Mesenchymal stem cell (in vitro differentiated cells and primary cell): ENCODE results near the gene SMIM38.

Experiments used
- DNase-seq: peaks from one replicate; pipeline ENCODE4 v3.0.0-alpha.2; 2013
- H2AFZ ChIP-seq: one replicate; pipeline ENCODE4 v1.6.1; 2013; ENCODE audit warnings: low read depth, mild to moderate bottlenecking, control low read depth, inconsistent platforms, low read length, moderate library complexity
- H2AK5ac ChIP-seq: 2 replicates; pipeline ENCODE4 v1.6.1; 2013; ENCODE audit warnings: low read length, moderate library complexity, mild to moderate bottlenecking, inconsistent platforms; ENCODE audit not compliant: severe bottlenecking
- H2BK120ac ChIP-seq: one replicate; pipeline ENCODE4 v1.6.1; 2013; ENCODE audit warnings: low read depth, mild to moderate bottlenecking, inconsistent platforms, low read length, moderate library complexity
- H2BK12ac ChIP-seq, 2 experiments: one replicate each; pipeline ENCODE4 v1.6.1; 2013; ENCODE audit warnings: inconsistent platforms in 2 of 2, low read length in 2 of 2, mild to moderate bottlenecking in 2 of 2, moderate library complexity in 2 of 2, control low read depth in 1 of 2
- H2BK15ac ChIP-seq: one replicate; pipeline ENCODE4 v1.6.1; 2013; ENCODE audit warnings: mild to moderate bottlenecking, low read depth, inconsistent platforms; ENCODE audit not compliant: poor library complexity, severe bottlenecking
- H2BK5ac ChIP-seq: 2 replicates; pipeline ENCODE4 v1.6.1; 2013; ENCODE audit warnings: low read depth, mild to moderate bottlenecking, low read length, control low read depth, inconsistent platforms; ENCODE audit not compliant: poor library complexity, severe bottlenecking
- H3K14ac ChIP-seq, 2 experiments: one replicate each; pipeline ENCODE4 v1.6.1; 2013; ENCODE audit warnings: inconsistent platforms in 2 of 2, low read length in 2 of 2, control low read depth in 1 of 2, mild to moderate bottlenecking in 1 of 2, moderate library complexity in 1 of 2
- H3K18ac ChIP-seq, 2 experiments: one replicate each; pipeline ENCODE4 v1.6.1; 2013; ENCODE audit warnings: inconsistent platforms in 2 of 2, low read length in 2 of 2, control low read depth in 1 of 2, low read depth in 1 of 2, mild to moderate bottlenecking in 1 of 2
- H3K23ac ChIP-seq, 2 experiments: one replicate each; pipeline ENCODE4 v1.6.1; 2013; ENCODE audit warnings: inconsistent platforms in 2 of 2, low read length in 2 of 2, mild to moderate bottlenecking in 2 of 2, moderate library complexity in 2 of 2, control low read depth in 1 of 2
- H3K27ac ChIP-seq: 2 replicates; pipeline ENCODE4 v1.5.1; 2013; ENCODE audit warnings: mild to moderate bottlenecking, moderate library complexity, low read length, control low read depth, inconsistent platforms; ENCODE audit not compliant: poor library complexity, severe bottlenecking
- H3K27me3 ChIP-seq, 2 experiments: 2 replicates each; pipeline versions ENCODE4 v1.6.1 to v1.7.0; 2013; ENCODE audit warnings: low read length in 2 of 2, mild to moderate bottlenecking in 2 of 2, moderate library complexity in 2 of 2, control low read depth in 1 of 2, inconsistent platforms in 1 of 2; ENCODE audit not compliant: control insufficient read depth in 1 of 2, insufficient read depth in 1 of 2
- H3K36me3 ChIP-seq, 2 experiments: 2 replicates each; pipeline versions ENCODE4 v1.6.1 to v1.7.0; 2013; ENCODE audit warnings: low read length in 2 of 2, control low read depth in 1 of 2, inconsistent platforms in 1 of 2, low read depth in 1 of 2, mild to moderate bottlenecking in 1 of 2; ENCODE audit not compliant: insufficient read depth in 2 of 2, control insufficient read depth in 1 of 2
- H3K4ac ChIP-seq, 2 experiments: one replicate each; pipeline ENCODE4 v1.6.1; 2013; ENCODE audit warnings: inconsistent platforms in 2 of 2, low read length in 2 of 2, mild to moderate bottlenecking in 2 of 2, moderate library complexity in 2 of 2, control low read depth in 1 of 2, low read depth in 1 of 2
- H3K4me1 ChIP-seq: 2 replicates; pipeline ENCODE4 v1.6.1; 2013; ENCODE audit warnings: low read depth, low read length, control low read depth; ENCODE audit not compliant: control insufficient read depth, insufficient read depth
- H3K4me2 ChIP-seq: 2 replicates; pipeline ENCODE4 v1.6.1; 2013; ENCODE audit warnings: low read length, mild to moderate bottlenecking, inconsistent platforms; ENCODE audit not compliant: poor library complexity, severe bottlenecking
- H3K4me3 ChIP-seq, 2 experiments: 2 replicates each; pipeline versions ENCODE4 v1.5.1 to v1.7.0; 2013; ENCODE audit warnings: low read length in 2 of 2, mild to moderate bottlenecking in 2 of 2, control low read depth in 1 of 2, low read depth in 1 of 2; ENCODE audit not compliant: insufficient read depth in 1 of 2
- H3K79me1 ChIP-seq: replicated peaks from 2 replicates; pipeline ENCODE4 v1.6.1; 2013; ENCODE audit warnings: mild to moderate bottlenecking, control low read depth, low read length, inconsistent platforms; ENCODE audit not compliant: poor library complexity, severe bottlenecking
- H3K9ac ChIP-seq: 2 replicates; pipeline ENCODE4 v1.7.0; 2013; ENCODE audit warnings: mild to moderate bottlenecking, low read length, moderate library complexity
- H3K9me3 ChIP-seq: 2 replicates; pipeline ENCODE4 v1.7.0; 2013; ENCODE audit warnings: mild to moderate bottlenecking, low read length; ENCODE audit not compliant: control insufficient read depth
- H4K8ac ChIP-seq: one replicate; pipeline ENCODE4 v1.6.1; 2013; ENCODE audit warnings: inconsistent platforms, mild to moderate bottlenecking, low read length, moderate library complexity
- H4K91ac ChIP-seq: one replicate; pipeline ENCODE4 v1.6.1; 2013; ENCODE audit warnings: mild to moderate bottlenecking, low read length, inconsistent platforms
- WGBS: methylation state at CpG from one replicate; pipeline ENCODE4 v1.1.7; 2013; ENCODE audit warnings: mixed read lengths; 5-methylcytosine and 5-hydroxymethylcytosine counted together

SMIM38 gene

GRCh38 chr11:69160296-69161116, 4.8 kb downstream of the SMIM38 start:
- Histone ChIP-seq H2BK5ac (no peak overlapping the region), H2BK12ac (no peak overlapping the region)
- no peak for DNase-seq

DNA sequence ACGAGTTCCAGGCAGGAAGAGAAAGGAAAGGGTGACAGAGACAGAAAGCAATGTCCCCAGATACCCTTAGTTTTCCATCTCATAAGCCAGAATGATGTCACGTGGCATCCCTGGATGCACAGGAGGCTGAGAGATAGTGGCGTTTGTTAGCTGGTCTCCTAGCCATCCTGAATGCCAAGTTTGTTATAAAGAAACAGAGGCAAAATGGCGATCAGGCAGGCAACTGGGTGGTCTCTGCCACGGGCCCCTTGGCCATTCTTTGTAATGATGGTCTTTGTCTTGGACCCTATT, 5.3 kb downstream of the SMIM38 start:
- no peaks in the 10 kb centered on the region for H3K79me1 ChIP-seq
- H3K27ac ChIP-seq: no peak overlapping the region
- H3K4ac ChIP-seq: no peak overlapping the region
- H2BK120ac ChIP-seq: no peak overlapping the region
- no peak overlapping the region for H3K18ac ChIP-seq
- H2BK15ac ChIP-seq: no peak overlapping the region
- H4K8ac ChIP-seq: no peak overlapping the region
- no peak overlapping the region for H3K4me3 ChIP-seq
- H2BK5ac ChIP-seq: no peak overlapping the region
- no peak overlapping the region for H2BK12ac ChIP-seq
- no peak overlapping the region for H3K14ac ChIP-seq
- peaks cover 16 to 39% of the 10 kb centered on the region in 2 experiments for H3K27me3 ChIP-seq
- H4K91ac ChIP-seq: no peak overlapping the region
- H3K9me3 ChIP-seq: peaks cover 19% of the 10 kb centered on the region
- no peak overlapping the region for H3K4me2 ChIP-seq
- no peaks in the 10 kb centered on the region for H3K36me3 ChIP-seq
- no peak overlapping the region for H3K9ac ChIP-seq
- H3K23ac ChIP-seq: no peak overlapping the region
- 81% methylated on average over 5 of the region's 5 CpGs for WGBS
- no peak overlapping the region for H2AFZ ChIP-seq
- no peak for DNase-seq
- no peak overlapping the region for H2AK5ac ChIP-seq
- H3K4me1 ChIP-seq: peaks cover 2% of the 10 kb centered on the region

More at GRCh38 chr11:69160296-69161116, 4.8 kb downstream of the SMIM38 start:
- Histone ChIP-seq H4K8ac (no peak overlapping the region), H3K9ac (no peak overlapping the region), H3K9me3 (peaks cover 19% of the 10 kb centered on the region), H2BK120ac (no peak overlapping the region), H4K91ac (no peak overlapping the region), H3K4me2 (no peak overlapping the region), H3K27me3 (peaks cover 20 to 44% of the 10 kb centered on the region in 2 experiments), H3K36me3 (no peaks in the 10 kb centered on the region), H3K27ac (no peak overlapping the region), H3K23ac (no peak overlapping the region), H3K4ac (no peak overlapping the region), H3K18ac (no peak overlapping the region), H2AFZ (no peak overlapping the region), H2BK15ac (no peak overlapping the region), H3K4me3 (no peak overlapping the region), H3K4me1 (no peaks in the 10 kb centered on the region), H3K79me1 (no peaks in the 10 kb centered on the region), H2AK5ac (no peak overlapping the region), H3K14ac (no peak overlapping the region)
- WGBS: 89% methylated on average over 14 of the region's 15 CpGs

DNA sequence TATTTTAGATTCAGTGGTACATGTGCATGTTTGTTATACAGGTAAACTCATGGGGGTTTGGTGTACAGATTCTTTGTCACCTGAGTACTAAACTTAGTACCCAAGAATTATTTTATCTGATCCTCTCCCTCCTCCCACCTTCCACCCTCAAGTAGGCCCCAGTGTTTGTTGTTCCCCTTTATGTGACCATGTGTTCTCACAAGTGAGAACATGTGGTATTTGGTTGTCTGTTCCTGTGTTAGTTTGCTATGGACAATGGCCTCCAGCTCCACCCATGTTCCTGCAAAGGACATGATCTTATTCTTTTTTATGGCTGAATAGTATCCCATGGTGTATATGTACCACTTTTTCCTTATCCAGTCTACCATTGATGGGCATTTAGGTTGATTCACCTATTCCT, 6.8 kb downstream of the SMIM38 start:
- Histone ChIP-seq H2BK12ac (no peak overlapping the region), H2BK15ac (no peak overlapping the region), H3K4me3 (no peak overlapping the region), H3K79me1 (no peaks in the 10 kb centered on the region), H3K27ac (no peak overlapping the region), H3K18ac (no peak overlapping the region), H2BK5ac (no peak overlapping the region), H3K23ac (no peak overlapping the region), H2AFZ (no peak overlapping the region), H3K9ac (no peak overlapping the region), H2BK120ac (no peak overlapping the region), H3K27me3 (peaks cover 8 to 36% of the 10 kb centered on the region in 2 experiments), H3K9me3 (peaks cover 19% of the 10 kb centered on the region), H3K14ac (no peak overlapping the region), H4K8ac (no peak overlapping the region), H2AK5ac (no peak overlapping the region), H3K4me1 (peaks cover 14% of the 10 kb centered on the region), H3K4me2 (no peak overlapping the region), H3K36me3 (no peaks in the 10 kb centered on the region), H4K91ac (no peak overlapping the region), H3K4ac (no peak overlapping the region)
- no peak for DNase-seq

DNA sequence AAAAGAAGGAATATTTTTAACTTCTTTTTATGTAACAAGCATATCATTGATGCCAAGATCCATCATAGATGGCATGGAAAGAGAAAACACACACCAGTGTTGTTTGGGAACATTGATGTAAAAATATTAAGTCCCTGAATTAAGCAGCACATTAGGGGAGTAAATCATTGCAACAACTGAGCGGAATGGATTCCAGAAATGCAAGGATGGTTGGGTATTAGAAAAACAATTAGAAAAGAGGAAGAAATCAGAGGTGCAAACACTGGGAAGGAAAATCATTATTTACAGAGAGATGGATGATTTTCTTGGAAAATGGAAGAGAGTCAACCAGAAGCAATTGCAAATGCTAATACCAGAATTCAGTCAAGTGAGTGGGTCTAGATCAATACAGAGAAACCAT, 8.1 kb downstream of the SMIM38 start:
- WGBS: 100% methylated on average over 1 of the region's 1 CpG
- H2BK12ac ChIP-seq: no peak overlapping the region
- no peak overlapping the region for H2AK5ac ChIP-seq

More for the DNA sequence above, 8.1 kb downstream of the SMIM38 start:
- Histone ChIP-seq H2BK15ac (no peak overlapping the region), H3K4ac (no peak overlapping the region), H3K79me1 (no peaks in the 10 kb centered on the region), H3K36me3 (no peaks in the 10 kb centered on the region), H3K27me3 (peaks cover 9 to 32% of the 10 kb centered on the region in 2 experiments), H3K14ac (no peak overlapping the region), H3K27ac (no peak overlapping the region), H3K18ac (no peak overlapping the region), H2AFZ (no peak overlapping the region), H2BK120ac (no peak overlapping the region), H3K4me3 (no peak overlapping the region), H2BK5ac (no peak overlapping the region), H3K23ac (no peak overlapping the region), H3K9me3 (peaks cover 19% of the 10 kb centered on the region), H3K4me2 (no peak overlapping the region), H4K91ac (no peak overlapping the region), H4K8ac (no peak overlapping the region), H3K4me1 (peaks cover 14% of the 10 kb centered on the region), H3K9ac (no peak overlapping the region)
- no peak for DNase-seq
